ENCODE data around the gene STH.
"Not testable (repeated sequence)": the region's sequence is repeated elsewhere in the genome, so short reads cannot be mapped to it uniquely, and the experiment has no call there.

STH gene

DNA sequence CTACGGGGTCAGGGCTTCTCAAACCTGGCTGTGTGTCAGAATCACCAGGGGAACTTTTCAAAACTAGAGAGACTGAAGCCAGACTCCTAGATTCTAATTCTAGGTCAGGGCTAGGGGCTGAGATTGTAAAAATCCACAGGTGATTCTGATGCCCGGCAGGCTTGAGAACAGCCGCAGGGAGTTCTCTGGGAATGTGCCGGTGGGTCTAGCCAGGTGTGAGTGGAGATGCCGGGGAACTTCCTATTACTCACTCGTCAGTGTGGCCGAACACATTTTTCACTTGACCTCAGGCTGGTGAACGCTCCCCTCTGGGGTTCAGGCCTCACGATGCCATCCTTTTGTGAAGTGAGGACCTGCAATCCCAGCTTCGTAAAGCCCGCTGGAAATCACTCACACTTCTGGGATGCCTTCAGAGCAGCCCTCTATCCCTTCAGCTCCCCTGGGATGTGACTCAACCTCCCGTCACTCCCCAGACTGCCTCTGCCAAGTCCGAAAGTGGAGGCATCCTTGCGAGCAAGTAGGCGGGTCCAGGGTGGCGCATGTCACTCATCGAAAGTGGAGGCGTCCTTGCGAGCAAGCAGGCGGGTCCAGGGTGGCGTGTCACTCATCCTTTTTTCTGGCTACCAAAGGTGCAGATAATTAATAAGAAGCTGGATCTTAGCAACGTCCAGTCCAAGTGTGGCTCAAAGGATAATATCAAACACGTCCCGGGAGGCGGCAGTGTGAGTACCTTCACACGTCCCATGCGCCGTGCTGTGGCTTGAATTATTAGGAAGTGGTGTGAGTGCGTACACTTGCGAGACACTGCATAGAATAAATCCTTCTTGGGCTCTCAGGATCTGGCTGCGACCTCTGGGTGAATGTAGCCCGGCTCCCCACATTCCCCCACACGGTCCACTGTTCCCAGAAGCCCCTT is 10.9 kb downstream of the STH start:
- no peak for DNase-seq

DNA sequence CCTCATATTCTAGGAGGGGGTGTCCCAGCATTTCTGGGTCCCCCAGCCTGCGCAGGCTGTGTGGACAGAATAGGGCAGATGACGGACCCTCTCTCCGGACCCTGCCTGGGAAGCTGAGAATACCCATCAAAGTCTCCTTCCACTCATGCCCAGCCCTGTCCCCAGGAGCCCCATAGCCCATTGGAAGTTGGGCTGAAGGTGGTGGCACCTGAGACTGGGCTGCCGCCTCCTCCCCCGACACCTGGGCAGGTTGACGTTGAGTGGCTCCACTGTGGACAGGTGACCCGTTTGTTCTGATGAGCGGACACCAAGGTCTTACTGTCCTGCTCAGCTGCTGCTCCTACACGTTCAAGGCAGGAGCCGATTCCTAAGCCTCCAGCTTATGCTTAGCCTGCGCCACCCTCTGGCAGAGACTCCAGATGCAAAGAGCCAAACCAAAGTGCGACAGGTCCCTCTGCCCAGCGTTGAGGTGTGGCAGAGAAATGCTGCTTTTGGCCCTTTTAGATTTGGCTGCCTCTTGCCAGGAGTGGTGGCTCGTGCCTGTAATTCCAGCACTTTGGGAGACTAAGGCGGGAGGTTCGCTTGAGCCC is 11.6 kb downstream of the STH start:
- DNase-seq = no peak

DNA sequence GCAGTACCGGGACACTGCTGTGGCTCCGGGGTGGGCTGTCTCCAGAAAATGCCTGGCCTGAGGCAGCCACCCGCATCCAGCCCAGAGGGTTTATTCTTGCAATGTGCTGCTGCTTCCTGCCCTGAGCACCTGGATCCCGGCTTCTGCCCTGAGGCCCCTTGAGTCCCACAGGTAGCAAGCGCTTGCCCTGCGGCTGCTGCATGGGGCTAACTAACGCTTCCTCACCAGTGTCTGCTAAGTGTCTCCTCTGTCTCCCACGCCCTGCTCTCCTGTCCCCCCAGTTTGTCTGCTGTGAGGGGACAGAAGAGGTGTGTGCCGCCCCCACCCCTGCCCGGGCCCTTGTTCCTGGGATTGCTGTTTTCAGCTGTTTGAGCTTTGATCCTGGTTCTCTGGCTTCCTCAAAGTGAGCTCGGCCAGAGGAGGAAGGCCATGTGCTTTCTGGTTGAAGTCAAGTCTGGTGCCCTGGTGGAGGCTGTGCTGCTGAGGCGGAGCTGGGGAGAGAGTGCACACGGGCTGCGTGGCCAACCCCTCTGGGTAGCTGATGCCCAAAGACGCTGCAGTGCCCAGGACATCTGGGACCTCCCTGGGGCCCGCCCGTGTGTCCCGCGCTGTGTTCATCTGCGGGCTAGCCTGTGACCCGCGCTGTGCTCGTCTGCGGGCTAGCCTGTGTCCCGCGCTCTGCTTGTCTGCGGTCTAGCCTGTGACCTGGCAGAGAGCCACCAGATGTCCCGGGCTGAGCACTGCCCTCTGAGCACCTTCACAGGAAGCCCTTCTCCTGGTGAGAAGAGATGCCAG is 12.9 kb downstream of the STH start:
- no peak for DNase-seq

DNA sequence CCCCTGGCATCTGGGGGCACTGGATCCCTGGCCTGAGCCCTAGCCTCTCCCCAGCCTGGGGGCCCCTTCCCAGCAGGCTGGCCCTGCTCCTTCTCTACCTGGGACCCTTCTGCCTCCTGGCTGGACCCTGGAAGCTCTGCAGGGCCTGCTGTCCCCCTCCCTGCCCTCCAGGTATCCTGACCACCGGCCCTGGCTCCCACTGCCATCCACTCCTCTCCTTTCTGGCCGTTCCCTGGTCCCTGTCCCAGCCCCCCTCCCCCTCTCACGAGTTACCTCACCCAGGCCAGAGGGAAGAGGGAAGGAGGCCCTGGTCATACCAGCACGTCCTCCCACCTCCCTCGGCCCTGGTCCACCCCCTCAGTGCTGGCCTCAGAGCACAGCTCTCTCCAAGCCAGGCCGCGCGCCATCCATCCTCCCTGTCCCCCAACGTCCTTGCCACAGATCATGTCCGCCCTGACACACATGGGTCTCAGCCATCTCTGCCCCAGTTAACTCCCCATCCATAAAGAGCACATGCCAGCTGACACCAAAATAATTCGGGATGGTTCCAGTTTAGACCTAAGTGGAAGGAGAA is 13.5 kb downstream of the STH start:
- no peak for DNase-seq

DNA sequence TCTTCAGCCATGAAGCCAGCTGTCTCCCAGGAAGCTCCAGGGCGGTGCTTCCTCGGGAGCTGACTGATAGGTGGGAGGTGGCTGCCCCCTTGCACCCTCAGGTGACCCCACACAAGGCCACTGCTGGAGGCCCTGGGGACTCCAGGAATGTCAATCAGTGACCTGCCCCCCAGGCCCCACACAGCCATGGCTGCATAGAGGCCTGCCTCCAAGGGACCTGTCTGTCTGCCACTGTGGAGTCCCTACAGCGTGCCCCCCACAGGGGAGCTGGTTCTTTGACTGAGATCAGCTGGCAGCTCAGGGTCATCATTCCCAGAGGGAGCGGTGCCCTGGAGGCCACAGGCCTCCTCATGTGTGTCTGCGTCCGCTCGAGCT is 14.1 kb downstream of the STH start:
- no peak for DNase-seq

DNA sequence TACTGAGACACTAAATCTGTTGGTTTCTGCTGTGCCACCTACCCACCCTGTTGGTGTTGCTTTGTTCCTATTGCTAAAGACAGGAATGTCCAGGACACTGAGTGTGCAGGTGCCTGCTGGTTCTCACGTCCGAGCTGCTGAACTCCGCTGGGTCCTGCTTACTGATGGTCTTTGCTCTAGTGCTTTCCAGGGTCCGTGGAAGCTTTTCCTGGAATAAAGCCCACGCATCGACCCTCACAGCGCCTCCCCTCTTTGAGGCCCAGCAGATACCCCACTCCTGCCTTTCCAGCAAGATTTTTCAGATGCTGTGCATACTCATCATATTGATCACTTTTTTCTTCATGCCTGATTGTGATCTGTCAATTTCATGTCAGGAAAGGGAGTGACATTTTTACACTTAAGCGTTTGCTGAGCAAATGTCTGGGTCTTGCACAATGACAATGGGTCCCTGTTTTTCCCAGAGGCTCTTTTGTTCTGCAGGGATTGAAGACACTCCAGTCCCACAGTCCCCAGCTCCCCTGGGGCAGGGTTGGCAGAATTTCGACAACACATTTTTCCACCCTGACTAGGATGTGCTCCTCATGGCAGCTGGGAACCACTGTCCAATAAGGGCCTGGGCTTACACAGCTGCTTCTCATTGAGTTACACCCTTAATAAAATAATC is 14.6 kb downstream of the STH start:
- DNase-seq = no peak

DNA sequence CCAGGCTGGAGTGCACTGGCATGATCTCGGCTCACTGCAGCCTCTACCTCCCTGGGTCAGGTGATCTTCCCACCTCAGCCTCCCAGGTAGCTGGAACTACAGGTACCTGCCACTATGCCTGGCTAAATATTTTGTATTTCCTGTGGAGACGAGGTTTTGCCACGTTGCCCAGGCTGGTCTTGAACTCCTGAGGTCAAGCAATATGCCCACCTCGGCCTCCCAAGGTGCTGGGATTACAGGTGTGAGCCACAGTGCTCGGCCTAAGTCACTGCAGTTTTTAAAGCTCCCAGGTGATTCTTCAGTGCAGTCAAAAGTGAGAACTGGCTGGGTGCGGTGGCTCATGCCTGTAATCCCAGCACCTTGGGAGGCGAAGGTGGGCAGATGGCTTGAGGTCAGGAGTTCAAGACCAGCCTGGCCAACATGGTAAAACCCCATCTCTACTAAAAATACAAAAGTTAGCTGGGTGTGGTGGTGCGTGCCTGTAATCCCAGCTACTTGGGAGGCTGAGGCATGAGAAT is 20.4 kb downstream of the STH start:
- DNase-seq = not testable (repeated sequence)

DNA sequence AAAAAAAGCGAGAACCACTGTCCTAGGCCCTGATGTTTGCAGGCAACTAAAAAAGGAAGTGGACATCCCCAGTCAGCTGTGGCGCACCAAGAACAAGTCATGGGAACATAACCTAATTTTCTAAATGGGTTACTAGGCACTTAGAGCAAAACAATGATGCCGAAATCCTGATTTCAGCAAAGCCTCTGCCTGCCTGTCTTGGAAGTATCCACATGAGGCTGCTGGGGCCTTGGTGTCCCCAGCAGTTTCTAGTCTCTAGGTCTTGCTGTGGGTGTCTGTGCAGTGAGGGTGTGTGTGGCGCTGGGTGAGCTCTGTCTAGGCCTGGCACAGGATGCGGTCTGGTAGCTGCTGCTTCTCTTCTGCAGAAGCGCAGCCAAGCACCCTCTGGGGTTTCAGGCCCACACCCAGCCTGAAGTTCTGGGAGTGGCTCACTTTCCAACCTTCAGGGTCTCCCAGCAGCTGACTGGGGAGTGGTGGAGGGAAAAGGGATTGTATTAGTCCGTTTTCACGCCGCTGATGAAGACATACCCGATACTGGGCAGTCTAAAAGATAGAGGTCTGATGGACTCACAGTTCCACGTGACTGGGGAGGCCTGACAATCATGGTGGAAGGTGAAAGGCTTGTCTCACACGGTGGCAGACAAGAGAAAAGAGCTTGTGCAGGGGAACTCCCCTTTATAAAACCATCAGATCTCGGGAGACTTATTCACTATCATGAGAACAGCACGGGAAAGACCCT is 21.1 kb downstream of the STH start:
- DNase-seq = peak; percentile 92

DNA sequence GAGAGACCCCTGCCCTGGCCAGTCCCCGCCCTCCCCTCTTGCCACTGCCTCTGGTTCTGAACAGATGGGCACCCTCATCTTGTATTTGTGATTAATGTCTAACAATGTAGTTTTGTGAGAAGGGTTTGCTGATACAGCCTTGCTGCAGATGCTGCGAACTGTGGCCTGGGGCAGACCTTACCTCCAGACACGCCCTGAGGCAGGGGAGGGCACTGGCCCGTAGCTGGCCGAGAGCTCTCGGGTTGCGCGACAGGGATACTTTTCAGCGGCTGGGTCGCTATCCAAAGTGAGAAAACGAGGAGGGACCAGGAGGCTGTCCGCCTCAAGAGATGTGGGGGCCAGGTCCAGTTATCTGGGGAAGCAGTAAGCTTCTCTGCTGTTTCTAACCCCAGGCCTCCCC is 21.9 kb downstream of the STH start:
- DNase-seq = no peak

DNA sequence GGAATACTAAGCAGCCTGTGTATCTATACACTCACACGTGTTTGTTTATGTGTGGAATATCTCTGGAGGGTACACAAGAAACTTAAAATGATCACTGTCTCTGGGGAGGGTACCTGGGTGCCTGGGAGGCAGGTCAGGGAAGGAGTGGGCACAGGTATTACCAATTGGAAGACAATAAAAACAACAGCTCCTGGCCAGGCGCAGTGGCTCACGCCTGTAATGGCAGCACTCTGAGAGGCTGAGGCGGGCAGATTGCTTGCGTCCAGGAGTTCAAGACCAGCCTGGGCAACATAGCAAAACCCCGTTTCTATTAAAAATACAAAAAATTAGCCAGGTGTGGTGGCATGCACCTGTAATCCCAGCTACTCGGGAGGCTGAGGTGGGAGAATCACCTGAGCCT is 24.3 kb downstream of the STH start:
- not testable (repeated sequence) for DNase-seq

DNA sequence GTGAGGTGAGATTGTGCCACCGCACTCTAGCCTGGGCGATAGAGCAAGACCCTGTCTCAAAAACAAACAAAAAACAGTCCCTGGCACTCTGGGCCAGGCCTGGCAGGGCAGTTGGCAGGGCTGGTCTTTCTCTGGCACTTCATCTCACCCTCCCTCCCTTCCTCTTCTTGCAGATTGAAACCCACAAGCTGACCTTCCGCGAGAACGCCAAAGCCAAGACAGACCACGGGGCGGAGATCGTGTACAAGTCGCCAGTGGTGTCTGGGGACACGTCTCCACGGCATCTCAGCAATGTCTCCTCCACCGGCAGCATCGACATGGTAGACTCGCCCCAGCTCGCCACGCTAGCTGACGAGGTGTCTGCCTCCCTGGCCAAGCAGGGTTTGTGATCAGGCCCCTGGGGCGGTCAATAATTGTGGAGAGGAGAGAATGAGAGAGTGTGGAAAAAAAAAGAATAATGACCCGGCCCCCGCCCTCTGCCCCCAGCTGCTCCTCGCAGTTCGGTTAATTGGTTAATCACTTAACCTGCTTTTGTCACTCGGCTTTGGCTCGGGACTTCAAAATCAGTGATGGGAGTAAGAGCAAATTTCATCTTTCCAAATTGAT is 24.8 kb downstream of the STH start:
- no peak for DNase-seq

DNA sequence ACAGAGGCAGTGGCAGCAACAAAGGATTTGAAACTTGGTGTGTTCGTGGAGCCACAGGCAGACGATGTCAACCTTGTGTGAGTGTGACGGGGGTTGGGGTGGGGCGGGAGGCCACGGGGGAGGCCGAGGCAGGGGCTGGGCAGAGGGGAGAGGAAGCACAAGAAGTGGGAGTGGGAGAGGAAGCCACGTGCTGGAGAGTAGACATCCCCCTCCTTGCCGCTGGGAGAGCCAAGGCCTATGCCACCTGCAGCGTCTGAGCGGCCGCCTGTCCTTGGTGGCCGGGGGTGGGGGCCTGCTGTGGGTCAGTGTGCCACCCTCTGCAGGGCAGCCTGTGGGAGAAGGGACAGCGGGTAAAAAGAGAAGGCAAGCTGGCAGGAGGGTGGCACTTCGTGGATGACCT is 25.5 kb downstream of the STH start:
- no peak for DNase-seq

DNA sequence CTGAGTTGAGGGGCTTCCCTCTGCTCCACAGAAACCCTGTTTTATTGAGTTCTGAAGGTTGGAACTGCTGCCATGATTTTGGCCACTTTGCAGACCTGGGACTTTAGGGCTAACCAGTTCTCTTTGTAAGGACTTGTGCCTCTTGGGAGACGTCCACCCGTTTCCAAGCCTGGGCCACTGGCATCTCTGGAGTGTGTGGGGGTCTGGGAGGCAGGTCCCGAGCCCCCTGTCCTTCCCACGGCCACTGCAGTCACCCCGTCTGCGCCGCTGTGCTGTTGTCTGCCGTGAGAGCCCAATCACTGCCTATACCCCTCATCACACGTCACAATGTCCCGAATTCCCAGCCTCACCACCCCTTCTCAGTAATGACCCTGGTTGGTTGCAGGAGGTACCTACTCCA is 26.0 kb downstream of the STH start:
- no peak for DNase-seq

DNA sequence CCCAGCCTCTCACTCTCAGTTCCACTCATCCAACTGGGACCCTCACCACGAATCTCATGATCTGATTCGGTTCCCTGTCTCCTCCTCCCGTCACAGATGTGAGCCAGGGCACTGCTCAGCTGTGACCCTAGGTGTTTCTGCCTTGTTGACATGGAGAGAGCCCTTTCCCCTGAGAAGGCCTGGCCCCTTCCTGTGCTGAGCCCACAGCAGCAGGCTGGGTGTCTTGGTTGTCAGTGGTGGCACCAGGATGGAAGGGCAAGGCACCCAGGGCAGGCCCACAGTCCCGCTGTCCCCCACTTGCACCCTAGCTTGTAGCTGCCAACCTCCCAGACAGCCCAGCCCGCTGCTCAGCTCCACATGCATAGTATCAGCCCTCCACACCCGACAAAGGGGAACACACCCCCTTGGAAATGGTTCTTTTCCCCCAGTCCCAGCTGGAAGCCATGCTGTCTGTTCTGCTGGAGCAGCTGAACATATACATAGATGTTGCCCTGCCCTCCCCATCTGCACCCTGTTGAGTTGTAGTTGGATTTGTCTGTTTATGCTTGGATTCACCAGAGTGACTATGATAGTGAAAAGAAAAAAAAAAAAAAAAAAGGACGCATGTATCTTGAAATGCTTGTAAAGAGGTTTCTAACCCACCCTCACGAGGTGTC is 26.6 kb downstream of the STH start:
- DNase-seq = no peak

DNA sequence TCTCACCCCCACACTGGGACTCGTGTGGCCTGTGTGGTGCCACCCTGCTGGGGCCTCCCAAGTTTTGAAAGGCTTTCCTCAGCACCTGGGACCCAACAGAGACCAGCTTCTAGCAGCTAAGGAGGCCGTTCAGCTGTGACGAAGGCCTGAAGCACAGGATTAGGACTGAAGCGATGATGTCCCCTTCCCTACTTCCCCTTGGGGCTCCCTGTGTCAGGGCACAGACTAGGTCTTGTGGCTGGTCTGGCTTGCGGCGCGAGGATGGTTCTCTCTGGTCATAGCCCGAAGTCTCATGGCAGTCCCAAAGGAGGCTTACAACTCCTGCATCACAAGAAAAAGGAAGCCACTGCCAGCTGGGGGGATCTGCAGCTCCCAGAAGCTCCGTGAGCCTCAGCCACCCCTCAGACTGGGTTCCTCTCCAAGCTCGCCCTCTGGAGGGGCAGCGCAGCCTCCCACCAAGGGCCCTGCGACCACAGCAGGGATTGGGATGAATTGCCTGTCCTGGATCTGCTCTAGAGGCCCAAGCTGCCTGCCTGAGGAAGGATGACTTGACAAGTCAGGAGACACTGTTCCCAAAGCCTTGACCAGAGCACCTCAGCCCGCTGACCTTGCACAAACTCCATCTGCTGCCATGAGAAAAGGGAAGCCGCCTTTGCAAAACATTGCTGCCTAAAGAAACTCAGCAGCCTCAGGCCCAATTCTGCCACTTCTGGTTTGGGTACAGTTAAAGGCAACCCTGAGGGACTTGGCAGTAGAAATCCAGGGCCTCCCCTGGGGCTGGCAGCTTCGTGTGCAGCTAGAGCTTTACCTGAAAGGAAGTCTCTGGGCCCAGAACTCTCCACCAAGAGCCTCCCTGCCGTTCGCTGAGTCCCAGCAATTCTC is 27.4 kb downstream of the STH start:
- no peak for DNase-seq

DNA sequence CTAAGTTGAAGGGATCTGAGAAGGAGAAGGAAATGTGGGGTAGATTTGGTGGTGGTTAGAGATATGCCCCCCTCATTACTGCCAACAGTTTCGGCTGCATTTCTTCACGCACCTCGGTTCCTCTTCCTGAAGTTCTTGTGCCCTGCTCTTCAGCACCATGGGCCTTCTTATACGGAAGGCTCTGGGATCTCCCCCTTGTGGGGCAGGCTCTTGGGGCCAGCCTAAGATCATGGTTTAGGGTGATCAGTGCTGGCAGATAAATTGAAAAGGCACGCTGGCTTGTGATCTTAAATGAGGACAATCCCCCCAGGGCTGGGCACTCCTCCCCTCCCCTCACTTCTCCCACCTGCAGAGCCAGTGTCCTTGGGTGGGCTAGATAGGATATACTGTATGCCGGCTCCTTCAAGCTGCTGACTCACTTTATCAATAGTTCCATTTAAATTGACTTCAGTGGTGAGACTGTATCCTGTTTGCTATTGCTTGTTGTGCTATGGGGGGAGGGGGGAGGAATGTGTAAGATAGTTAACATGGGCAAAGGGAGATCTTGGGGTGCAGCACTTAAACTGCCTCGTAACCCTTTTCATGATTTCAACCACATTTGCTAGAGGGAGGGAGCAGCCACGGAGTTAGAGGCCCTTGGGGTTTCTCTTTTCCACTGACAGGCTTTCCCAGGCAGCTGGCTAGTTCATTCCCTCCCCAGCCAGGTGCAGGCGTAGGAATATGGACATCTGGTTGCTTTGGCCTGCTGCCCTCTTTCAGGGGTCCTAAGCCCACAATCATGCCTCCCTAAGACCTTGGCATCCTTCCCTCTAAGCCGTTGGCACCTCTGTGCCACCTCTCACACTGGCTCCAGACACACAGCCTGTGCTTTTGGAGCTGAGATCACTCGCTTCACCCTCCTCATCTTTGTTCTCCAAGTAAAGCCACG is 28.3 kb downstream of the STH start:
- DNase-seq = no peak

DNA sequence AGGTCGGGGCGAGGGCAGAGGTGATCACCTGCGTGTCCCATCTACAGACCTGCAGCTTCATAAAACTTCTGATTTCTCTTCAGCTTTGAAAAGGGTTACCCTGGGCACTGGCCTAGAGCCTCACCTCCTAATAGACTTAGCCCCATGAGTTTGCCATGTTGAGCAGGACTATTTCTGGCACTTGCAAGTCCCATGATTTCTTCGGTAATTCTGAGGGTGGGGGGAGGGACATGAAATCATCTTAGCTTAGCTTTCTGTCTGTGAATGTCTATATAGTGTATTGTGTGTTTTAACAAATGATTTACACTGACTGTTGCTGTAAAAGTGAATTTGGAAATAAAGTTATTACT is 28.9 kb downstream of the STH start:
- no peak for DNase-seq

DNA sequence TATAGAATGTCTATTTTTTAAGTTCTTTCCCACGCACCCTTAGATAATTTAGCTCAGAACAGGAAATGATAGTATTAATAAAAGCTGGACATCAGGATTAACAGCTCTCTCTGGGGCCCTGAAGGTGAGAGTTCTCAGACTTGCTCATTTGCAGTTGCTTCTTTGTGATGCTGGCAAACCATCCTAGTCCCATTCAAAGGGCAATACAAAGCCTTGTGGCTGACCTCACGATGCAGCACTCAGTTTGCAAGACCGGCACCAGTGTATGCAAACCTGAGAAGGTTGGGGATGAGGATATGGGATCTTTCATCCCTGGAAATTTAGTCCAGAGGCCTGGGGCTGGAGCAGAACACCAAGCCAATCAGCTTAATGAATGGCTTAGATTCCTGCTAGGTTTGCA is 29.3 kb downstream of the STH start:
- DNase-seq = no peak
